GM20000 (cell line): ENCODE results near the gene PDX1.

Experiments used
- DNase-seq: peaks from one replicate; pipeline ENCODE4 v3.0.0; 2012; ENCODE audit warnings: low spot score
- TF ChIP-seq, protein P1 (sequence below): IDR thresholded peaks from 2 replicates; pipeline ENCODE4 v1.5.1; 2012; ENCODE audit warnings: mild to moderate bottlenecking, control low read depth; ENCODE audit errors: extremely low read depth, missing control alignments

PDX1 gene

DNA sequence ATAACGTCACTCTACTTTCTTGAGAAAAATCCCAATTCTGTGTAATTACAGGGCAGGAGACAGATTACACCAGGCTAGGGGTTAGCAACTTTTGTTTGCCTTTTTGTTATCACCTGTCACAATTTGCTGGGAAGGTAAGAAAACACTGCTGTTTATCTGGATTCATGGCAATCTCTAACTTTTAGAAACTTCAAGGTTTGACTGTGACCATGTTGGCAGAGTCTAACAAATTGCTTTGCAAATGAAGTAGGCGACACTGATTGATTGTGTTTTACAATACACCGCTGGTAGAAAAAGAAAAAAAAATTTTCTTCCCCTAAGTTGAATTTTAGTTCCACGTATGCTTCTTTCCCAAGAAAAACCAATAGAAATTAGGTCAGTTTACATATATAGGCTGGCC is 10.4 kb upstream of the PDX1 start:
- no peak for DNase-seq
- TF ChIP-seq, protein P1, sequence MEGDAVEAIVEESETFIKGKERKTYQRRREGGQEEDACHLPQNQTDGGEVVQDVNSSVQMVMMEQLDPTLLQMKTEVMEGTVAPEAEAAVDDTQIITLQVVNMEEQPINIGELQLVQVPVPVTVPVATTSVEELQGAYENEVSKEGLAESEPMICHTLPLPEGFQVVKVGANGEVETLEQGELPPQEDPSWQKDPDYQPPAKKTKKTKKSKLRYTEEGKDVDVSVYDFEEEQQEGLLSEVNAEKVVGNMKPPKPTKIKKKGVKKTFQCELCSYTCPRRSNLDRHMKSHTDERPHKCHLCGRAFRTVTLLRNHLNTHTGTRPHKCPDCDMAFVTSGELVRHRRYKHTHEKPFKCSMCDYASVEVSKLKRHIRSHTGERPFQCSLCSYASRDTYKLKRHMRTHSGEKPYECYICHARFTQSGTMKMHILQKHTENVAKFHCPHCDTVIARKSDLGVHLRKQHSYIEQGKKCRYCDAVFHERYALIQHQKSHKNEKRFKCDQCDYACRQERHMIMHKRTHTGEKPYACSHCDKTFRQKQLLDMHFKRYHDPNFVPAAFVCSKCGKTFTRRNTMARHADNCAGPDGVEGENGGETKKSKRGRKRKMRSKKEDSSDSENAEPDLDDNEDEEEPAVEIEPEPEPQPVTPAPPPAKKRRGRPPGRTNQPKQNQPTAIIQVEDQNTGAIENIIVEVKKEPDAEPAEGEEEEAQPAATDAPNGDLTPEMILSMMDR, result no peak

DNA sequence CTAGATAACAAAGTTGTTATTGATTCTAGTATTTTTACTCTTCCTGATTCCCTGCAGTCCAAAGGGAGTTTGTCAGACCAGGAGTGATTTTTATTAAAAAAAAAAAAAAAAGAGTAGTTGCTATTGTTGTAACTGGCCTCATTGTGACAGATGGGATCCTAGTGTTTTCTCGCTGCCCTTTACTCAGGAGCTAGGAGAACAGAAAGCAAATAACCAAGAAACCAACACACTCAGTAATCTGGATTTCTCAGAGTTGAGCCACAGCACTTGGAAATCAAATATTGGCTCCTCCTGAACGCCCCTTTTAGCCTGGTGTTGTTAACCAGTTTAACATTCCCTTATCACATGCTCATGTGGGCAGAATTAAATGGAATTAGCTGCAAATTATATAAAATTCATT is 8.3 kb upstream of the PDX1 start:
- TF ChIP-seq, protein P1, result no peak
- no peak for DNase-seq

DNA sequence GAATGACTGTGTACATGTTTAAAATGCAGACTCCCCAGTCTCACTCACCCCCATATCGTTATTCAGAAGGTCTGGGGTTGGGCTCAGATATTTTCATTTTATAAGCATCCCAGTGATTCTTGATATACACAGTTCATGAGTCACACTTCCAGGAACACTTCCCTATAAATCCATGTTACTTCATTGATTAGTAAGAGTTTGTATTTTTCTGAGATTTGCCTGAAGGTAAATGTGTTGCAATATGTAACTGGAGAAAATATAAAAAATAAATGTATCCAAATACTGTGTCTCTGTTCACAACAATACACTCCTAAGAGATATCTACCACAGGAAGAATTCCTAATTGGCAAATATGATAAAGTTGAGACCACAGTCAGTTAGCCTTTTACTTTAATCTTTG is 6.6 kb upstream of the PDX1 start:
- DNase-seq, result no peak
- TF ChIP-seq, protein P1, result no peak

DNA sequence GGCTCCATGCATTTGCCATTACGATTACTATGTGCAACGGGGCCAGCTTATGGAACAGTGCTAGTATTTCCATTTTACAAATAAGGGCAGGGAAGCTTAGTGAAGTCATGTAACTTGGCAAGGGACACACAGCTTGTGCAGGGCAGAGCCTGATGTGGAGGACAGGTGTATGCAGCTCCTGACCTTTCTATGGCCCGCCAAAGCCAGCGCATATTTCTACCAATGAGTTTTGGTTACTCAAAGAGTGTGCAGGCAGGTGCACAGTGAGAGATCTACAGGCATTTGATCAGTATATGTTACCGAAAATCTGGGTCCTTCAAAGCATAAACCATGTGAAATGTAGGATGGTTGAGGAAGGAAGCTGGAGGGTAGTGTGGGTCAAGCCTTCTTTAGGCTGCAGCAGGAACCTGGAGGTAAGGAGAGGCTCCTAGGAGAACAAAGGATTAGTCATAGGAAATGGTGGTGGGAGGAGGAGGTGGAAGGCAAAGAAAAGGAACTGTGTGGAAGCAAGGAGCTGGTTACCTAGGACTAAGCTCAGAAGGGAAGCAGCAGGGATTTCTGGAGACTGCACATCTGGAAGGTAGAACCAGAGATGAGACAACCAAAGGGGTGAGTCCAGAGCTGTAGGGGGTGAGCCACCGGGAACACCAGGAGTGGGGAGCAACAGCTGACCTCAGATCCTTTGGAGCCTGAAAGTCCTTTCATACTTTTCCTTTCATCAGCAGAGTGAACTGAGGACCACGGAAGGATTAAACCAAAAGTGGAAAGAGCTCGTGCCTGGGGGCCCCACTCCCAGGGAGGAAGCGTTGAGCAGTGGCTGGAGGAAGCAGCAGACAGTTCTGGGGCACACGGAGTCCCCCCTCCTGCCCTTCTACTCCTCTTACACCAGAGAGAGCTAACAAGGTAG is 4.2 kb upstream of the PDX1 start:
- no peak for DNase-seq
- TF ChIP-seq, protein P1, result no peak

DNA sequence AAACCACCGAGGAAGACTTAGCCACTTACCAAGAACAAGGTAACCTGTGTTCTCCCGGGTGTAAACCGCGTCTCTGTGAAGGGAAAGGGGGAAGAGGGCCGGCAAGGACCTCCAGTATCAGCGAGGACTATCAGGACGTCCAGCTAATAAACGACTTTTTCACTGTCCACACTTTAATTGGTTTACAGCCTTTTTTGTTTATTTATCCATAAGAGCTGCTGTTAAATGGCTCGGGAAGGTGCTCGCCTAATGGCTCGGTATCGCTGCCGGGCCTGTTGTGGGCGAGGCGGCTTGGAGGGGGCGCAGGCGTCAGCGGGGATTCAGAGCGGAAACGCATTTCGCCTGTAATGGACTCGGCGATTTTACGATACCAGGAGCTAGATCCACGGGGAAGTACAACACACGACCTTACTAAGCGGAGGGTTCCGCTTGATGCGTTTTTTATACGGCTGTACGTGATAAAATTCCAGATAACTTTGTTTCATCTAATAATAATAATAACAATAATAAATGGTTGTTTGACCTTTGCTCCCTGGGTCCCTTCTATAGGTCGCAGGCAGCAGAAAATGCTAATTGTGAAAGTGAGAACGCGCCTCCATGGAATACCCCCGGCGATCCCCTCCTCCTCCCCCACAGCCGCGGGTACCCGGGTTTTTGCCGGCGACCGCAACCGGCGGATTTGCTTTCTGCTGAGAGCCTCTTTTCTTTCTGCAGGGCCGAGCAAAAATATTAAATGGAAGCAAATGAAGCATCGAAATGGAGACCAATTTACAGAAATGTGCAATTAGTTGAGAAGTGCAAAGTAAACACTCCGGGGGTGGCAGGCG is 2.5 kb upstream of the PDX1 start:
- no peak for DNase-seq
- TF ChIP-seq, protein P1, result no peak

DNA sequence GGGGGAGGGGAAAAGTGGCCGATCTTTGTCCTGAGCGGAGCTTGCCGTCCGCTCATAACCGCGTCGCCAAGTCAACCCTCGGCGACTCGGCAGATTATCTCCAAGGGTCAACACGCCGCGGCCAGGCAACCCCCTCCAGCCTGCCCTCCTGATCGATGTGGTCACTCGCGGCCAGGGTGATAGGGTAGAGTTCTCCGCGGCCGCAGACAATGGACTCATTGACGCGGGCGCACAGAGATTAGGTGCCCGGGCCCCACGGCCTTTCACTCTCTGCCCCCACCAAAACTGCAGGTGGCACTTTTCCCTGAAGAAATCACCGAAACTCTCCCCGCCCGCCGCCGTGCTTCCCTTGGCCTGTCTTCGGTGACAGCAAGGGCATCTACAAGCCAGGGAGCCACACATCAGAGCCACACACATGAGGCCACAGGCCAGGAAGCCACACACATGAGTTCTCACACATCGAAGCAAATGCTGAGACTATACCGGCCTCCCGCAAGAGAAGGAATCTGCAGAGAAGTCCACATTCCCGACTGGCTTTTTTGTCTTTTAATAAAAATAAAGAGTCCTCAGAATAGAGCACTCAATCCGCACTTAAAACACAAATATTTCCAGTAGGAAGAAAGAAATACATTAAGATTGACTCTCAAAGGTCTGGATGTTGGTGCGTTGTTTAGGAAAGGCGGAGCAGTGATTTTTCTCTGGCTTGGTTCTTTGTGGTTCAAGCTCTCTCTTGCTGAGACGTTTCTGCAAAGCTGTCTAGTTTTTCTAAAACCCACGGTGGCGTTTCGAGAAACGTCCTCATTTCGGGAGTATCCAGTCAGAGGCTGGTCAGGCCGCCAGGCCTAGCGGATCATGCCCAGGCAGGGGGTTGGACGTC is 1.5 kb upstream of the PDX1 start:
- TF ChIP-seq, protein P1, result no peak
- DNase-seq, result no peak
